K562 (cell line): ENCODE data around the gene C5orf24. TPM values are rescaled to one million over a fixed set of nuclear protein-coding genes. Genes with fewer than 3 reads are reported as not detected.

Source experiments
- CAMTA2 ChIP-seq: fragments of 250-450 bp; sonication (Bioruptor Pico); conservative IDR thresholded peaks from 2 replicates; pipeline ENCODE4 v1.5.1; 2022
- EP300 ChIP-seq: IDR thresholded peaks from 2 replicates; pipeline ENCODE4 v1.6.1; 2012; ENCODE audit warnings: low read length, improper control_type of control experiment
- FUS ChIP-seq: fragments of 200-400 bp; formaldehyde crosslinking; optimal IDR thresholded peaks from 2 replicates; pipeline ENCODE3; 2017; ENCODE audit warnings: low read depth, low read length
- GATAD2A ChIP-seq: fragments of 450-650 bp; IDR thresholded peaks from 2 replicates; pipeline ENCODE4 v1.6.1; 2017
- HDAC1 ChIP-seq, 2 experiments: fragments of 450-650 bp; IDR thresholded peaks; 2 replicates each; pipeline ENCODE4 v1.6.1; 2016 to 2017; ENCODE audit warnings: inconsistent platforms in 1 of 2, mild to moderate bottlenecking in 1 of 2, moderate library complexity in 1 of 2
- HINFP ChIP-seq: fragments of 450-650 bp; conservative IDR thresholded peaks from 2 replicates; pipeline ENCODE4 v1.6.1; 2016; ENCODE audit warnings: missing genetic modification characterization, low read depth, mild to moderate bottlenecking, control low read depth, missing compliant biosample characterization
- KLF13 ChIP-seq: fragments of 450-650 bp; IDR thresholded peaks from 2 replicates; pipeline ENCODE4 v1.6.1; 2016; ENCODE audit warnings: missing genetic modification characterization, low read depth, mild to moderate bottlenecking, missing compliant biosample characterization, moderate library complexity, borderline replicate concordance
- NEUROD1 ChIP-seq: fragments of 150-350 bp; IDR thresholded peaks from 2 replicates; pipeline ENCODE4 v1.6.1; 2014; ENCODE audit warnings: borderline replicate concordance, low read length, low read depth; ENCODE audit not compliant: partially characterized antibody
- NFE2 ChIP-seq: IDR thresholded peaks from 2 replicates; pipeline ENCODE4 v1.6.1; 2014; ENCODE audit warnings: antibody characterized with exemption, low read depth
- NR3C1 ChIP-seq: sonication (generic); formaldehyde crosslinking; IDR thresholded peaks from 2 replicates; pipeline ENCODE4 v1.8.1; 2022; ENCODE audit warnings: missing genetic modification reagents
- PHTF2 ChIP-seq: fragments of 250-450 bp; sonication (Bioruptor Pico); IDR thresholded peaks from 2 replicates; pipeline ENCODE4 v1.5.0; 2021; ENCODE audit warnings: mild to moderate bottlenecking
- PPARD ChIP-seq: fragments of 250-450 bp; sonication (Bioruptor Pico); IDR thresholded peaks from 2 replicates; pipeline ENCODE4 v1.8.0; 2022; ENCODE audit warnings: inconsistent platforms, mild to moderate bottlenecking, moderate library complexity
- PREB ChIP-seq: sonication (generic); formaldehyde crosslinking; IDR thresholded peaks from 2 replicates; pipeline ENCODE4 v1.8.1; 2023; ENCODE audit warnings: mild to moderate bottlenecking, missing genetic modification reagents
- PURB ChIP-seq: sonication (generic); formaldehyde crosslinking; IDR thresholded peaks from 2 replicates; pipeline ENCODE4 v1.9.0; 2021; ENCODE audit warnings: low read depth, mild to moderate bottlenecking, missing genetic modification reagents
- SNIP1 ChIP-seq: fragments of 450-650 bp; IDR thresholded peaks from 2 replicates; pipeline ENCODE4 v1.7.1; 2017; ENCODE audit warnings: low read depth, mild to moderate bottlenecking
- SRSF1 ChIP-seq: fragments of 200-400 bp; formaldehyde crosslinking; IDR thresholded peaks from 2 replicates; pipeline ENCODE4 v1.6.1; 2017; ENCODE audit warnings: mild to moderate bottlenecking, low read depth, low read length, moderate library complexity
- TCF15 ChIP-seq: fragments of 250-450 bp; sonication (Bioruptor Pico); IDR thresholded peaks from 2 replicates; pipeline ENCODE4 v1.8.0; 2022; ENCODE audit warnings: moderate library complexity, mild to moderate bottlenecking, inconsistent platforms
- TSC22D4 ChIP-seq: fragments of 450-650 bp; IDR thresholded peaks from 2 replicates; pipeline ENCODE4 v1.6.1; 2016; ENCODE audit warnings: missing genetic modification characterization, missing biosample characterization, control low read depth
- U2AF1 ChIP-seq: fragments of 200-400 bp; formaldehyde crosslinking; optimal IDR thresholded peaks from 2 replicates; pipeline ENCODE3; 2017; ENCODE audit warnings: mild to moderate bottlenecking, low read depth, low read length, moderate library complexity
- ZBED1 ChIP-seq: IDR thresholded peaks from 2 replicates; pipeline ENCODE4 v1.6.1; 2014
- ZBTB17 ChIP-seq: fragments of 450-650 bp; formaldehyde crosslinking; IDR thresholded peaks from 2 replicates; pipeline ENCODE4 v1.4.0; 2020; ENCODE audit warnings: mild to moderate bottlenecking
- ZNF146 ChIP-seq: IDR thresholded peaks from one replicate; pipeline ENCODE4 v1.6.1; 2018; ENCODE audit warnings: missing compliant biosample characterization; ENCODE audit not compliant: unreplicated experiment
- ZNF395 ChIP-seq: fragments of 200-800 bp; sonication (Bioruptor generic); IDR thresholded peaks from 2 replicates; pipeline ENCODE4 v1.6.1; 2017; ENCODE audit warnings: missing genetic modification characterization, missing compliant biosample characterization
- ZNF696 ChIP-seq: fragments of 250-450 bp; sonication (Bioruptor Pico); conservative IDR thresholded peaks from 2 replicates; pipeline ENCODE4 v1.4.0; 2020; ENCODE audit warnings: mild to moderate bottlenecking, moderate library complexity
- polyA plus RNA-seq, 8 experiments: library from polyadenylated mRNA; depleted of rRNA in 4 of 8; stranded (reverse) in 5 of 8; unstranded in 3 of 8; fragments of >200 nt; fragmentation: Nextera tagmentation in 2 of 8; fragmentation: Illumina TruSeq in 1 of 8; extraction: Ambion mirVana in 2 of 8; extraction: Trizol in 1 of 8; gene quantifications; 2 replicates each; pipeline versions ENCODE4 v1.2.1 to v1.2.3, GENCODE V29; 2011 to 2014; ENCODE audit warnings: inconsistent platforms in 1 of 8, missing spikeins in 1 of 8
- total RNA-seq, 7 experiments: library from RNA; depleted of rRNA in 6 of 7; stranded (reverse); fragments of >200 nt in 6 of 7; fragmentation: Illumina TruSeq in 2 of 7; extraction: Trizol in 2 of 7; gene quantifications; 2 replicates each; pipeline versions ENCODE4 v1.2.1 to v1.2.3, GENCODE V29; 2011 to 2021; ENCODE audit warnings: low replicate concordance in 1 of 7
- TF ChIP-seq, protein P1 (sequence below): fragments of 450-650 bp; conservative IDR thresholded peaks from 2 replicates; pipeline ENCODE4 v1.6.1; 2016; ENCODE audit warnings: missing genetic modification characterization, low read depth, mild to moderate bottlenecking, missing compliant biosample characterization, moderate library complexity

Gene C5orf24
- total and polyA plus RNA-seq, 9 of the 15 experiments (the other 6 are each of a cell fraction or from before 2014, with no cell fraction given) = 8.9 to 38.6 (median 28.4) TPM

DNA sequence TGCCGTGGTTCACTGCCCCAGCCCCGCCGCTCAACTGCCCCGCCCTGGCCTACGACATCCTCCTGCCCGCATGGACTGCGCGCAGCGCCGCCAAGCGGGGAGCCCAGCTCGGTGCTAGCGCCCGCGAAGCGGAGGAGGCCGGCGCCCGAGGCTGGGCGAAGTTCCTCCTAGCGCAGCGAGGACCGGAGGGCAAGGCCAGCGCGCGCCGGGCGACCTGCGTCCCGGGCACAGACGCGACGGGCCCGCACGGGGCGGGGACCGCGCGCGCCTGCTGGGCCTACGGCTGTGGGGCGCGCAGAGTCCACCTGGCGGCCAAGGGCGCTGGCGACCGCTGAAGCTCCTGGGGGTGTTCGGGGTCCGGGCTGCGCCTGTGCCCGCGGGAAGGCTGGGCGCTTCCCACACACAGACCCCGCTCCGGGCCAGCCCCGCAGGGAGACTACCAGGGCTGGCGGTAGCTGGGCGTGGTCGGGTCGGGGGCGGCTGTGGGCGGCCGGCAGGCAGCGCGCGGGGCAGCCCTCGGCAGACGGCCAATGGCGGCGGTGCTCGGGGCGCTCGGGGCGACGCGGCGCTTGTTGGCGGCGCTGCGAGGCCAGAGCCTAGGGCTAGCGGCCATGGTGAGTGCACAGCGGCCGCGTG, 59.0 kb downstream of the C5orf24 start, which contains the start of gene PCBD2 (continued):
- no peak for TF ChIP-seq SRSF1
- TF ChIP-seq CAMTA2 (CRISPR knock-in tag) = peak; percentile 42; the same call in 1 of the 2 replicates
- no peak for TF ChIP-seq PURB
- no peak for TF ChIP-seq HINFP (tag)
- TF ChIP-seq ZBED1 = no peak; the same call in none of the 2 replicates
- peak; percentile 59; the same call in 1 of the 2 replicates for TF ChIP-seq NFE2
- TF ChIP-seq ZBTB17 (CRISPR knock-in tag) = no peak
- no peak for TF ChIP-seq PHTF2 (CRISPR knock-in tag)
- TF ChIP-seq ZNF696 = no peak
- 0 out of 2 replicates have a peak, but pooled peaks have one; percentile 52 for TF ChIP-seq NR3C1
- no peak; the same call in 1 of the 2 replicates for TF ChIP-seq ZNF395
- TF ChIP-seq ZNF146 (CRISPR knock-in tag) = no peak
- TF ChIP-seq HDAC1 (IDR thresholded peaks at IDR 0.05) = peak in 1 of 2 experiments; percentile 14; a peak in 1 of 4 replicates
- TF ChIP-seq NEUROD1 = peak; percentile 65
- 0 out of 2 replicates have a peak, but pooled peaks have one; percentile 17 for TF ChIP-seq EP300
- TF ChIP-seq TSC22D4 (tag) = no peak
- TF ChIP-seq, protein P1, sequence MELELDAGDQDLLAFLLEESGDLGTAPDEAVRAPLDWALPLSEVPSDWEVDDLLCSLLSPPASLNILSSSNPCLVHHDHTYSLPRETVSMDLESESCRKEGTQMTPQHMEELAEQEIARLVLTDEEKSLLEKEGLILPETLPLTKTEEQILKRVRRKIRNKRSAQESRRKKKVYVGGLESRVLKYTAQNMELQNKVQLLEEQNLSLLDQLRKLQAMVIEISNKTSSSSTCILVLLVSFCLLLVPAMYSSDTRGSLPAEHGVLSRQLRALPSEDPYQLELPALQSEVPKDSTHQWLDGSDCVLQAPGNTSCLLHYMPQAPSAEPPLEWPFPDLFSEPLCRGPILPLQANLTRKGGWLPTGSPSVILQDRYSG (tag) = no peak
- TF ChIP-seq U2AF1 = peak; percentile 38
- no peak for TF ChIP-seq PREB
- TF ChIP-seq FUS = peak; percentile 99
- no peak for TF ChIP-seq SNIP1
- no peak for TF ChIP-seq GATAD2A
- TF ChIP-seq KLF13 (tag) = peak; percentile 83
- TF ChIP-seq TCF15 (CRISPR knock-in tag) = no peak
- no peak for TF ChIP-seq PPARD
